ENCODE results near the gene COL20A1.

DNA sequence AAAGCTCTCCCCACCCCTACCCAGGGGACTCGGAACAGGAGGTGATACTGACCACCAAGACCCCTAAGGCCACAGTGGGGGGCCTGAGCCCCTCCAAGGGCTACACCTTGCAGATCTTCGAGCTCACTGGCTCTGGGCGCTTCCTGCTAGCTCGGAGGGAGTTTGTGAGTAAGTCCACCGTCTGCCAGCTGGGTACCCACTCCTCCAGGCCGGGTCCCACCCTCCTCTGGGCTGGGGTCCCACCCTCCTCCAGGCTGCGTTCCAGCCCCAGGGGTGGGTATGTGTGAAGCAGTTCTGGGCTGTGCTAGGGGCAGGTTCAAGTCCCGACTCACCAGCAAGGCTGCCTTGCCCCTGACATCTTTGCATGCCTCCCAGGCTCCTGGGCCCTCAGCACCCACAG lies 12.4 kb downstream of the COL20A1 start:
- TF ChIP-seq, protein P1, sequence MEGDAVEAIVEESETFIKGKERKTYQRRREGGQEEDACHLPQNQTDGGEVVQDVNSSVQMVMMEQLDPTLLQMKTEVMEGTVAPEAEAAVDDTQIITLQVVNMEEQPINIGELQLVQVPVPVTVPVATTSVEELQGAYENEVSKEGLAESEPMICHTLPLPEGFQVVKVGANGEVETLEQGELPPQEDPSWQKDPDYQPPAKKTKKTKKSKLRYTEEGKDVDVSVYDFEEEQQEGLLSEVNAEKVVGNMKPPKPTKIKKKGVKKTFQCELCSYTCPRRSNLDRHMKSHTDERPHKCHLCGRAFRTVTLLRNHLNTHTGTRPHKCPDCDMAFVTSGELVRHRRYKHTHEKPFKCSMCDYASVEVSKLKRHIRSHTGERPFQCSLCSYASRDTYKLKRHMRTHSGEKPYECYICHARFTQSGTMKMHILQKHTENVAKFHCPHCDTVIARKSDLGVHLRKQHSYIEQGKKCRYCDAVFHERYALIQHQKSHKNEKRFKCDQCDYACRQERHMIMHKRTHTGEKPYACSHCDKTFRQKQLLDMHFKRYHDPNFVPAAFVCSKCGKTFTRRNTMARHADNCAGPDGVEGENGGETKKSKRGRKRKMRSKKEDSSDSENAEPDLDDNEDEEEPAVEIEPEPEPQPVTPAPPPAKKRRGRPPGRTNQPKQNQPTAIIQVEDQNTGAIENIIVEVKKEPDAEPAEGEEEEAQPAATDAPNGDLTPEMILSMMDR (IDR thresholded peaks at IDR 0.05) = no peak
- TF ChIP-seq EP300 (IDR thresholded peaks at IDR 0.05) = no peak
